H9 (cell line): ENCODE results near the gene HCRT. TPM values are rescaled to one million over a fixed set of nuclear protein-coding genes. Genes with fewer than 3 reads are reported as not detected.

Experiments
- DNase-seq: peaks from one replicate; pipeline ENCODE4 v3.0.0-alpha.2; 2017
- H2AFZ ChIP-seq: one replicate; pipeline ENCODE4 v1.6.1; 2013; ENCODE audit warnings: mild to moderate bottlenecking, low read length, control low read depth, moderate library complexity
- H2AK5ac ChIP-seq: 2 replicates; pipeline ENCODE4 v1.6.1; 2013; ENCODE audit warnings: low read length, control low read depth, mixed read lengths; ENCODE audit not compliant: insufficient read length
- H2BK120ac ChIP-seq: one replicate; pipeline ENCODE4 v1.6.1; 2013; ENCODE audit warnings: low read depth, mild to moderate bottlenecking, low read length, control low read depth, inconsistent platforms; ENCODE audit not compliant: poor library complexity, severe bottlenecking
- H2BK12ac ChIP-seq: 2 replicates; pipeline ENCODE4 v1.6.1; 2013; ENCODE audit warnings: low read length, control low read depth, mixed read lengths, low read depth; ENCODE audit not compliant: insufficient read length
- H2BK15ac ChIP-seq: 2 replicates; pipeline ENCODE4 v1.6.1; 2013; ENCODE audit warnings: low read depth, low read length, control low read depth
- H2BK20ac ChIP-seq: one replicate; pipeline ENCODE4 v1.6.1; 2013; ENCODE audit warnings: low read depth, mild to moderate bottlenecking, low read length, control low read depth, inconsistent platforms; ENCODE audit not compliant: poor library complexity, severe bottlenecking
- H2BK5ac ChIP-seq: 2 replicates; pipeline ENCODE4 v1.6.1; 2013; ENCODE audit warnings: low read length, control low read depth, mixed read lengths; ENCODE audit not compliant: insufficient read length
- H3K14ac ChIP-seq: 2 replicates; pipeline ENCODE4 v1.6.1; 2013; ENCODE audit warnings: low read length, control low read depth; ENCODE audit not compliant: insufficient read depth
- H3K18ac ChIP-seq: 2 replicates; pipeline ENCODE4 v1.6.1; 2013; ENCODE audit warnings: low read depth, mild to moderate bottlenecking, mixed read lengths, low read length, control low read depth; ENCODE audit not compliant: insufficient read length
- H3K23ac ChIP-seq: 2 replicates; pipeline ENCODE4 v1.6.1; 2013; ENCODE audit warnings: low read length, control low read depth, mixed read lengths, low read depth; ENCODE audit not compliant: insufficient read length
- H3K23me2 ChIP-seq: 2 replicates; pipeline ENCODE4 v1.6.1; 2013; ENCODE audit warnings: low read depth, mild to moderate bottlenecking, mixed read lengths, low read length, control low read depth; ENCODE audit not compliant: insufficient read length, poor library complexity, severe bottlenecking
- H3K27ac ChIP-seq: 2 replicates; pipeline ENCODE4 v1.5.1; 2013; ENCODE audit warnings: low read length, control low read depth, mixed read lengths, low read depth; ENCODE audit not compliant: insufficient read length
- H3K27me3 ChIP-seq: 2 replicates; pipeline ENCODE4 v1.6.1; 2013; ENCODE audit warnings: low read length, control low read depth, inconsistent platforms; ENCODE audit not compliant: insufficient read depth
- H3K4ac ChIP-seq: 2 replicates; pipeline ENCODE4 v1.6.1; 2013; ENCODE audit warnings: low read depth, mild to moderate bottlenecking, control low read depth, inconsistent platforms, low read length, moderate library complexity
- H3K4me1 ChIP-seq: 2 replicates; pipeline ENCODE4 v1.6.1; 2013; ENCODE audit warnings: low read length, control low read depth, inconsistent platforms; ENCODE audit not compliant: insufficient read depth
- H3K4me2 ChIP-seq: 2 replicates; pipeline ENCODE4 v1.6.1; 2013; ENCODE audit warnings: low read length, control low read depth, mixed read lengths; ENCODE audit not compliant: insufficient read length, insufficient read depth
- H3K56ac ChIP-seq: 2 replicates; pipeline ENCODE4 v1.6.1; 2013; ENCODE audit warnings: low read depth, mild to moderate bottlenecking, mixed read lengths, low read length, control low read depth; ENCODE audit not compliant: insufficient read length
- H3K79me1 ChIP-seq: 2 replicates; pipeline ENCODE4 v1.6.1; 2013; ENCODE audit warnings: low read depth, mild to moderate bottlenecking, moderate library complexity, low read length, control low read depth, inconsistent platforms; ENCODE audit not compliant: insufficient read depth, poor library complexity, severe bottlenecking
- H3K79me2 ChIP-seq: 2 replicates; pipeline ENCODE4 v1.6.1; 2013; ENCODE audit warnings: low read length, control low read depth, inconsistent platforms; ENCODE audit not compliant: insufficient read depth
- H3K9ac ChIP-seq: 2 replicates; pipeline ENCODE4 v1.6.1; 2013; ENCODE audit warnings: low read length, control low read depth, mixed read lengths; ENCODE audit not compliant: insufficient read length; ENCODE audit errors: extremely low read depth
- H3K9me3 ChIP-seq: one replicate; pipeline ENCODE4 v1.6.1; 2013; ENCODE audit warnings: low read depth, low read length, inconsistent platforms; ENCODE audit not compliant: control insufficient read depth
- H3T11ph ChIP-seq: one replicate; pipeline ENCODE4 v1.6.1; 2013; ENCODE audit warnings: mild to moderate bottlenecking, low read length, control low read depth, inconsistent platforms
- H4K20me1 ChIP-seq: one replicate; pipeline ENCODE4 v1.6.1; 2013; ENCODE audit not compliant: control insufficient read depth, insufficient read length, insufficient read depth
- H4K5ac ChIP-seq: 2 replicates; pipeline ENCODE4 v1.6.1; 2013; ENCODE audit warnings: low read depth, mild to moderate bottlenecking, mixed read lengths, low read length, control low read depth; ENCODE audit not compliant: insufficient read length
- H4K8ac ChIP-seq: replicated peaks from 2 replicates; pipeline ENCODE4 v1.6.1; 2013; ENCODE audit warnings: low read length, control low read depth, mixed read lengths, low read depth; ENCODE audit not compliant: insufficient read length
- H4K91ac ChIP-seq: 2 replicates; pipeline ENCODE4 v1.6.1; 2013; ENCODE audit warnings: low read depth, mild to moderate bottlenecking, moderate library complexity, mixed read lengths, low read length, control low read depth; ENCODE audit not compliant: insufficient read length
- H3K27ac Mint-ChIP-seq, 3 experiments: 2 replicates in 2 of 3; 3 replicates in 1 of 3; pipeline ENCODE4 v1.8.0; 2020 to 2021; ENCODE audit warnings: mixed read lengths in 3 of 3, mild to moderate bottlenecking in 1 of 3, moderate library complexity in 1 of 3
- H3K27me3 Mint-ChIP-seq: 2 replicates; pipeline ENCODE4 v1.8.0; 2021; ENCODE audit warnings: low read depth, mild to moderate bottlenecking, moderate library complexity, mixed read lengths
- H3K36me3 Mint-ChIP-seq, 3 experiments: 2 replicates in 2 of 3; 3 replicates in 1 of 3; pipeline ENCODE4 v1.8.0; 2020 to 2021; ENCODE audit warnings: low read depth in 3 of 3, mixed read lengths in 3 of 3; ENCODE audit not compliant: insufficient read depth in 1 of 3
- H3K4me1 Mint-ChIP-seq, 2 experiments: 2 replicates each; pipeline ENCODE4 v1.8.0; 2020; ENCODE audit warnings: mixed read lengths in 2 of 2
- H3K4me3 Mint-ChIP-seq, 2 experiments: 2 replicates in 1 of 2; 3 replicates in 1 of 2; pipeline ENCODE4 v1.8.0; 2020 to 2021; ENCODE audit warnings: mild to moderate bottlenecking in 2 of 2, mixed read lengths in 2 of 2, moderate library complexity in 1 of 2
- H3K9me3 Mint-ChIP-seq, 2 experiments: 2 replicates in 1 of 2; 3 replicates in 1 of 2; pipeline ENCODE4 v1.8.0; 2020; ENCODE audit warnings: mild to moderate bottlenecking in 2 of 2, mixed read lengths in 2 of 2, moderate library complexity in 1 of 2
- WGBS: extraction: QIAGEN DNeasy Blood & Tissue Kit; methylation state at CpG from one replicate; pipeline ENCODE4 v1.1.7; 2013; ENCODE audit warnings: missing lambda C conversion rate, low lambda C conversion rate, mixed read lengths; ENCODE audit not compliant: insufficient read length; ENCODE audit errors: extremely low coverage; 5-methylcytosine and 5-hydroxymethylcytosine counted together
- total RNA-seq: library from RNA; stranded (reverse); gene quantifications from 2 replicates; pipeline ENCODE4 v1.2.1, GENCODE V29; 2021
- TF ChIP-seq, protein P1 (sequence below): fragments of 200-600 bp; sonication (generic); conservative IDR thresholded peaks from 3 replicates; pipeline ENCODE4 v1.8.0; 2021; ENCODE audit warnings: antibody characterized with exemption, mild to moderate bottlenecking

HCRT gene
- total RNA-seq, 1 experiment from 2014 or later = not detected

DNA sequence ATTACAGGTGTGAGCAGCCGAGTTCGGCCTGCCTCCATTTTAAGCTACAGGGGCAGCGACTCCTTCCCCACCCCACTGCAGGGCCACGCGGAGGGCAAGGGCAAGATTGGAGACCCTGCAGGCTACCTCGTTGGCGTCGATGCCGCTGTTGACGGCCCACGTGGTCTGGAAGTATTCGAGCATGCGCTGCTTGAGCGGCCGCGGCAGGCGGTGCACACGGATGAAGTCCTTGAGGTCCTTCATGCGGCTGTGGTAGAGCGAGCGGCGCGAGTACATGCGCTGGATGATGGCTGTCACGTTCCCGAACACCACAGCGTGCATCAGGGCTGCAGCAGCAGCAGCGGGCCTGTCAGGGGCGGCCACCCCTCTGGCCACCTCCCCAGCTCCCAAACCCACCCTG lies 15.9 kb downstream of the HCRT start:
- DNase-seq = no peak
- H2BK120ac ChIP-seq = no peak overlapping the region

More for the DNA sequence above, 15.9 kb downstream of the HCRT start:
- no peaks in the 10 kb centered on the region for H3K27me3 ChIP-seq
- no CpG with 5 or more reads among the region's 29 CpGs for WGBS
- H3K4me1 Mint-ChIP-seq = no peaks in the 10 kb centered on the region; a peak in 1 of 4 replicates
- no peaks in the 10 kb centered on the region for H3K9me3 Mint-ChIP-seq
- no peak overlapping the region for H4K91ac ChIP-seq
- H2BK20ac ChIP-seq = no peak overlapping the region
- H2BK12ac ChIP-seq = no peak overlapping the region
- H3K4ac ChIP-seq = no peak overlapping the region
- H3K4me3 Mint-ChIP-seq = no peak overlapping the region
- peaks cover 8% of the 10 kb centered on the region for H3K27me3 Mint-ChIP-seq
- no peaks in the 10 kb centered on the region for H3K9me3 ChIP-seq
- H2AK5ac ChIP-seq = no peak overlapping the region
- H3K36me3 Mint-ChIP-seq = no peaks in the 10 kb centered on the region
- H3K18ac ChIP-seq = no peak overlapping the region
- no peaks in the 10 kb centered on the region for H3K4me1 ChIP-seq
- no peak overlapping the region for H3K27ac Mint-ChIP-seq
- no peaks in the 10 kb centered on the region for H4K20me1 ChIP-seq
- no peak overlapping the region for H3K9ac ChIP-seq
- no peaks in the 10 kb centered on the region for H3K79me1 ChIP-seq
- H3K4me2 ChIP-seq = no peak overlapping the region
- H2AFZ ChIP-seq = no peak overlapping the region
- no peak overlapping the region for H3K23ac ChIP-seq
- no peak overlapping the region for H3K27ac ChIP-seq
- H3K56ac ChIP-seq = no peak overlapping the region
- no peak overlapping the region for H2BK15ac ChIP-seq
- H3K14ac ChIP-seq = no peak overlapping the region
- no peak overlapping the region for H4K8ac ChIP-seq
- H3T11ph ChIP-seq = no peak overlapping the region
- no peaks in the 10 kb centered on the region for H3K79me2 ChIP-seq
- H4K5ac ChIP-seq = no peak overlapping the region
- no peak overlapping the region for H2BK5ac ChIP-seq
- H3K23me2 ChIP-seq = no peaks in the 10 kb centered on the region
- TF ChIP-seq, protein P1, sequence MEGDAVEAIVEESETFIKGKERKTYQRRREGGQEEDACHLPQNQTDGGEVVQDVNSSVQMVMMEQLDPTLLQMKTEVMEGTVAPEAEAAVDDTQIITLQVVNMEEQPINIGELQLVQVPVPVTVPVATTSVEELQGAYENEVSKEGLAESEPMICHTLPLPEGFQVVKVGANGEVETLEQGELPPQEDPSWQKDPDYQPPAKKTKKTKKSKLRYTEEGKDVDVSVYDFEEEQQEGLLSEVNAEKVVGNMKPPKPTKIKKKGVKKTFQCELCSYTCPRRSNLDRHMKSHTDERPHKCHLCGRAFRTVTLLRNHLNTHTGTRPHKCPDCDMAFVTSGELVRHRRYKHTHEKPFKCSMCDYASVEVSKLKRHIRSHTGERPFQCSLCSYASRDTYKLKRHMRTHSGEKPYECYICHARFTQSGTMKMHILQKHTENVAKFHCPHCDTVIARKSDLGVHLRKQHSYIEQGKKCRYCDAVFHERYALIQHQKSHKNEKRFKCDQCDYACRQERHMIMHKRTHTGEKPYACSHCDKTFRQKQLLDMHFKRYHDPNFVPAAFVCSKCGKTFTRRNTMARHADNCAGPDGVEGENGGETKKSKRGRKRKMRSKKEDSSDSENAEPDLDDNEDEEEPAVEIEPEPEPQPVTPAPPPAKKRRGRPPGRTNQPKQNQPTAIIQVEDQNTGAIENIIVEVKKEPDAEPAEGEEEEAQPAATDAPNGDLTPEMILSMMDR = no peak
